GM18499 (cell line): ENCODE results near the gene OR8H1.

ENCODE experiments used
- ATAC-seq: cut with Tn5 transposase; IDR thresholded peaks from one replicate; pipeline ENCODE4 v1.9.1; 2021; ENCODE audit warnings: moderate number of reproducible peaks; ENCODE audit not compliant: insufficient read depth, unreplicated experiment

The OR8H1 gene, protein sequence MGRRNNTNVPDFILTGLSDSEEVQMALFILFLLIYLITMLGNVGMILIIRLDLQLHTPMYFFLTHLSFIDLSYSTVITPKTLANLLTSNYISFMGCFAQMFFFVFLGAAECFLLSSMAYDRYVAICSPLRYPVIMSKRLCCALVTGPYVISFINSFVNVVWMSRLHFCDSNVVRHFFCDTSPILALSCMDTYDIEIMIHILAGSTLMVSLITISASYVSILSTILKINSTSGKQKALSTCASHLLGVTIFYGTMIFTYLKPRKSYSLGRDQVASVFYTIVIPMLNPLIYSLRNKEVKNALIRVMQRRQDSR

DNA sequence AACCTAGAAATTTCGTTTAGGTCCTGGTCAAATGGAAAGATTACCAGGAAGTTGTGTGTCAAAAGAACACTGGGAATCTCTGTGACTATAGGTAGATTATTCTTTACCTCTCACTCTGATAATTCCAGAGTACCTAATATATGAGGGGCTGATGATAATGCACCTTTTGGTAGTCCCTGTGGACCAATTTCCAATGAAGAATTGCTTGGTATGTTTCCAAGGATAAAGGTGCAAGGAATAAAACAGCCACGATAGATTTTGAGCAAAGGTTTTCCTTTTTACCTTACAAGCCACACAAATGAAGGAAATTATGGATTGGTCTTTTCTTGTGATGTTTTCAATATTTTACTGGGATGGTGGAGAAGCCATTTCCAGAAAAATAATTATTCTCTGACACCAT, at the start of gene OR8H1:
OR8H1 (minus strand) TSS at position 101 of the 400 bp plus-strand sequence. CDS start 1,192 bp downstream, outside the sequence.
- no peak for ATAC-seq

- ATAC-seq = no peak
Measured at GRCh38 chr11:56340289-56340688, 48.2 kb upstream of the OR8H1 start.

GRCh38 chr11:56333156-56333555, 41.1 kb upstream of the OR8H1 start:
- no peak for ATAC-seq

DNA sequence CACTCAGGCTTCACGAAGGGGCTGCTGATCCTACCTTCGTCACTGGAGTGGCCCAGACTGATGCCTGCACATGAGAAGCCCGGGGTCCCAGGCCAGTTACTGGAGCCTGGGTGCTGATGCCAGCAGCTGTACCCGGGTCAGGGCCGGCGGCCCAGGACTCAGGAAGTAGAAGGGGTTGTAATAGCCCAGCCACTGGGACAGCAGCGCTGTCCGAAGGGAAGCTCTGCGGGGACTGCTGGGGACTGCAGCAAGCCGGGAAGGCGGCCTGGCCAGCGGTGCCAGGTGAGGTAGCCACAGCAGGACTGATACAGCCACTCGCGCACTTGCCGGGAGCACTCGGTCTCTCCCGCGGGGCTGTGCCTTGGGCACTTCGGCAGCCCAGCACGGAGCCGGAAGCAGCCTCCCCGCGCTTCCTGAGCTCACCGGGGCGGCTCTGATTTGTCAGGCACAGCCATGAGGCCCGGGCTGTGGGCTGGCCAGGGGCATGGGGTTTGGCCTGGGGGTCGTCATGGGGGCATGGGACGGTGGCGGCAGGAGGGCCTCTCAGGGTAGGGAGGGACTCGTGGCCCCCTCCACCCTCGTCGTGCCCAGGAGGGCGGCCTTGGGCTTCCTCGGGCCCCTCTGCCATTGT, 39.9 kb upstream of the OR8H1 start:
- no peak for ATAC-seq

DNA sequence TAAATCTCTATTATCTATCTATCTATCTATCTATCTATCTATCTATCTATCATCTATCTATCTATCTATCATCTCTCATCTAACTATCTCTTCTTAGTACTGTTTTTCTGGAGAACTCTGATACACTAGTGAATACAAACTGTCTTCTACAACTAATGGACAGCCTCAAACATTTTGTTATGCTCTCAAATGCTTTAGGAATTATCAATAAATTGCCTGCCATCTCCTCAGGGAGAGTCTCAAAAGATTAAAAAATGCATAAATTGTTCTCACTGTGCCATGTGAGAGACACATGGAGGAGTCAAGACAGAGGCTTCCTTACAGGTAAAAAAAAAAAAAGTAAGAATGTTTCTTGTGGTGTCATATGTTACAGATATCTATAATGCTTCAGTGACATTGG, 22.8 kb upstream of the OR8H1 start, which contains the start of gene OR8K3:
OR8K3 (plus strand) TSS at position 301 of the 400 bp plus-strand sequence. CDS start 3,163 bp downstream, outside the sequence.
- no peak for ATAC-seq

- ATAC-seq = no peak
Measured at GRCh38 chr11:56307836-56308235, 15.8 kb upstream of the OR8H1 start.

GRCh38 chr11:56296898-56297297, 4.8 kb upstream of the OR8H1 start:
- no peak for ATAC-seq

- no peak for ATAC-seq
Measured at GRCh38 chr11:56273854-56274253, 18.2 kb downstream of the OR8H1 start, which contains the start of gene OR5T1. Gene OR5T1, plus strand, starts transcription at chr11:56274154. Its CDS starts 1,485 bp downstream, at chr11:56275639.

DNA sequence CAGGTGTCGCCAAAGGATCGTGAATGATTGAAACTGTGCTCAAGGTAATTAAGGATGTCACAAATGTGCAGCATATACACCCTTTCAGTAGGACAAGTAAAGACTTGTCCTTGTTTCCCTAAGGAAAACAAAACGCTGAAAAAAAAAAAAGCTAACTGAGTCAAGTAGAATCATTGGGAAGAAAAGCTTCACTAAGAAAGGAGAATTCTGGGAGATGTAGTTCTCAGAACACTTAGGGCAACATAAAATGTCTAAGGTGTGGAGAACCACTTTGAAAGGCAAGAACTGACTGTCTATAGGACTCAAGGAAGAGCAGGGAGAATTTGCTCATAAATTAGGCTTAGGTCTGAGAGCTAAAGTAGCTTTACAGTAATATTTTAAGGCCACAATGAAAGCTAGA, 21.0 kb downstream of the OR8H1 start:
- ATAC-seq = no peak

- no peak for ATAC-seq
Measured at GRCh38 chr11:56251954-56252353, 40.1 kb downstream of the OR8H1 start, which contains the start of gene OR5T3. Gene OR5T3, plus strand, starts transcription at chr11:56252254. Its CDS starts 0 bp downstream, at chr11:56252254.
